ENCODE data around the gene VPS52. TPM values are rescaled to one million over a fixed set of nuclear protein-coding genes. Genes with fewer than 3 reads are reported as not detected.

The VPS52 gene
- total RNA-seq, 1 experiment from 2014 or later: 58.2 TPM

DNA sequence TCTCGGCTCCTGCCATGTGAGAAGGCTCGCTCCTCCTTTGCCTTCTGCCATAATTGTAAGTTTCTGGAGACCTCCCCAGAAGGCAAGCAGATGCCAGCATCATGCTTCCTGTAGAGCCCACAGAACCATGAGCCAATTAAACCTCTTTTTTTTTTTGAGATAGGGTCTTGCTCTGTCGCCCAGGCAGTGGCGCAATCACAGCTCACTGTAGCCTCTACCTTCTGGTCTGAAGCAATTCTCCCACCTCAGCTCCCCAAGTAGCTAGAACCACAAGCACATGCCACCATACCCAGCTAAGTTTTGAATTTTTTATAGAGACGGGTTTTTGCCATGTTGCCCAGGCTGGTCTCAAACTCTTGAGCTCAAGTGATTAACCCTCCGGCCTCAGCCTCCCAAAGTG, 34.8 kb downstream of the VPS52 start:
- TF ChIP-seq ELF1 (IDR thresholded peaks at IDR 0.05; ENCODE audit: borderline replicate concordance, low read depth): no peak
- TF ChIP-seq, protein P1, sequence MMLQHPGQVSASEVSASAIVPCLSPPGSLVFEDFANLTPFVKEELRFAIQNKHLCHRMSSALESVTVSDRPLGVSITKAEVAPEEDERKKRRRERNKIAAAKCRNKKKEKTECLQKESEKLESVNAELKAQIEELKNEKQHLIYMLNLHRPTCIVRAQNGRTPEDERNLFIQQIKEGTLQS (IDR thresholded peaks at IDR 0.05): no peak
- TF ChIP-seq EGR1 (IDR thresholded peaks at IDR 0.05; ENCODE audit: low read depth): no peak
- TF ChIP-seq EZH2phosphoT487 (IDR thresholded peaks at IDR 0.05; ENCODE audit: borderline replicate concordance): no peak
- no peak for TF ChIP-seq CBX3 (IDR thresholded peaks at IDR 0.05; ENCODE audit: low read depth)
- TF ChIP-seq, protein P2, sequence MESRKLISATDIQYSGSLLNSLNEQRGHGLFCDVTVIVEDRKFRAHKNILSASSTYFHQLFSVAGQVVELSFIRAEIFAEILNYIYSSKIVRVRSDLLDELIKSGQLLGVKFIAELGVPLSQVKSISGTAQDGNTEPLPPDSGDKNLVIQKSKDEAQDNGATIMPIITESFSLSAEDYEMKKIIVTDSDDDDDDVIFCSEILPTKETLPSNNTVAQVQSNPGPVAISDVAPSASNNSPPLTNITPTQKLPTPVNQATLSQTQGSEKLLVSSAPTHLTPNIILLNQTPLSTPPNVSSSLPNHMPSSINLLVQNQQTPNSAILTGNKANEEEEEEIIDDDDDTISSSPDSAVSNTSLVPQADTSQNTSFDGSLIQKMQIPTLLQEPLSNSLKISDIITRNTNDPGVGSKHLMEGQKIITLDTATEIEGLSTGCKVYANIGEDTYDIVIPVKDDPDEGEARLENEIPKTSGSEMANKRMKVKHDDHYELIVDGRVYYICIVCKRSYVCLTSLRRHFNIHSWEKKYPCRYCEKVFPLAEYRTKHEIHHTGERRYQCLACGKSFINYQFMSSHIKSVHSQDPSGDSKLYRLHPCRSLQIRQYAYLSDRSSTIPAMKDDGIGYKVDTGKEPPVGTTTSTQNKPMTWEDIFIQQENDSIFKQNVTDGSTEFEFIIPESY (IDR thresholded peaks at IDR 0.05; ENCODE audit: extremely low read depth, insufficient replicate concordance, low read length): no peak
- no peak for TF ChIP-seq FOSL1 (IDR thresholded peaks at IDR 0.05; ENCODE audit: low read depth)
- TF ChIP-seq, protein P3, sequence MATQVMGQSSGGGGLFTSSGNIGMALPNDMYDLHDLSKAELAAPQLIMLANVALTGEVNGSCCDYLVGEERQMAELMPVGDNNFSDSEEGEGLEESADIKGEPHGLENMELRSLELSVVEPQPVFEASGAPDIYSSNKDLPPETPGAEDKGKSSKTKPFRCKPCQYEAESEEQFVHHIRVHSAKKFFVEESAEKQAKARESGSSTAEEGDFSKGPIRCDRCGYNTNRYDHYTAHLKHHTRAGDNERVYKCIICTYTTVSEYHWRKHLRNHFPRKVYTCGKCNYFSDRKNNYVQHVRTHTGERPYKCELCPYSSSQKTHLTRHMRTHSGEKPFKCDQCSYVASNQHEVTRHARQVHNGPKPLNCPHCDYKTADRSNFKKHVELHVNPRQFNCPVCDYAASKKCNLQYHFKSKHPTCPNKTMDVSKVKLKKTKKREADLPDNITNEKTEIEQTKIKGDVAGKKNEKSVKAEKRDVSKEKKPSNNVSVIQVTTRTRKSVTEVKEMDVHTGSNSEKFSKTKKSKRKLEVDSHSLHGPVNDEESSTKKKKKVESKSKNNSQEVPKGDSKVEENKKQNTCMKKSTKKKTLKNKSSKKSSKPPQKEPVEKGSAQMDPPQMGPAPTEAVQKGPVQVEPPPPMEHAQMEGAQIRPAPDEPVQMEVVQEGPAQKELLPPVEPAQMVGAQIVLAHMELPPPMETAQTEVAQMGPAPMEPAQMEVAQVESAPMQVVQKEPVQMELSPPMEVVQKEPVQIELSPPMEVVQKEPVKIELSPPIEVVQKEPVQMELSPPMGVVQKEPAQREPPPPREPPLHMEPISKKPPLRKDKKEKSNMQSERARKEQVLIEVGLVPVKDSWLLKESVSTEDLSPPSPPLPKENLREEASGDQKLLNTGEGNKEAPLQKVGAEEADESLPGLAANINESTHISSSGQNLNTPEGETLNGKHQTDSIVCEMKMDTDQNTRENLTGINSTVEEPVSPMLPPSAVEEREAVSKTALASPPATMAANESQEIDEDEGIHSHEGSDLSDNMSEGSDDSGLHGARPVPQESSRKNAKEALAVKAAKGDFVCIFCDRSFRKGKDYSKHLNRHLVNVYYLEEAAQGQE (IDR thresholded peaks at IDR 0.05; ENCODE audit: low read depth): no peak
- no peak for TF ChIP-seq EZH2 (IDR thresholded peaks at IDR 0.05)
- no peak for TF ChIP-seq JUND (IDR thresholded peaks at IDR 0.05)
- TF ChIP-seq MAX (IDR thresholded peaks at IDR 0.05): no peak
- no peak for TF ChIP-seq SIN3A (IDR thresholded peaks at IDR 0.05; ENCODE audit: low read depth)
- no peak for TF ChIP-seq ZFX (IDR thresholded peaks at IDR 0.05)
- TF ChIP-seq SP1 (IDR thresholded peaks at IDR 0.05; ENCODE audit: low read depth): no peak
- TF ChIP-seq, protein P4, sequence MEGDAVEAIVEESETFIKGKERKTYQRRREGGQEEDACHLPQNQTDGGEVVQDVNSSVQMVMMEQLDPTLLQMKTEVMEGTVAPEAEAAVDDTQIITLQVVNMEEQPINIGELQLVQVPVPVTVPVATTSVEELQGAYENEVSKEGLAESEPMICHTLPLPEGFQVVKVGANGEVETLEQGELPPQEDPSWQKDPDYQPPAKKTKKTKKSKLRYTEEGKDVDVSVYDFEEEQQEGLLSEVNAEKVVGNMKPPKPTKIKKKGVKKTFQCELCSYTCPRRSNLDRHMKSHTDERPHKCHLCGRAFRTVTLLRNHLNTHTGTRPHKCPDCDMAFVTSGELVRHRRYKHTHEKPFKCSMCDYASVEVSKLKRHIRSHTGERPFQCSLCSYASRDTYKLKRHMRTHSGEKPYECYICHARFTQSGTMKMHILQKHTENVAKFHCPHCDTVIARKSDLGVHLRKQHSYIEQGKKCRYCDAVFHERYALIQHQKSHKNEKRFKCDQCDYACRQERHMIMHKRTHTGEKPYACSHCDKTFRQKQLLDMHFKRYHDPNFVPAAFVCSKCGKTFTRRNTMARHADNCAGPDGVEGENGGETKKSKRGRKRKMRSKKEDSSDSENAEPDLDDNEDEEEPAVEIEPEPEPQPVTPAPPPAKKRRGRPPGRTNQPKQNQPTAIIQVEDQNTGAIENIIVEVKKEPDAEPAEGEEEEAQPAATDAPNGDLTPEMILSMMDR (IDR thresholded peaks at IDR 0.05 in 2 of 3, conservative IDR thresholded peaks at IDR 0.05 in 1 of 3; ENCODE audit: borderline replicate concordance in 1 of 3, insufficient read depth in 1 of 3, low read depth in 2 of 3, low read length in 2 of 3): no peak
- H3K4me2 ChIP-seq (ENCODE audit: low read length): no peak overlapping the region
- RAD21 ChIA-PET (ENCODE audit: low non-redundant PET in 1 of 2, low total read pairs in 2 of 2, uncharacterized antibody in 2 of 2, unreplicated experiment in 2 of 2): no interaction called here
- BruUV-seq (replicated peaks): no TSS peak
- H3K4me1 ChIP-seq (ENCODE audit: control insufficient read depth in 1 of 2, insufficient read depth in 2 of 2, low read length in 2 of 2): no peaks in the 10 kb centered on the region
- H3K9ac ChIP-seq (ENCODE audit: low read length): no peak overlapping the region
- no peaks in the 10 kb centered on the region for H3K79me2 ChIP-seq (ENCODE audit: insufficient read depth, low read length)
- POLR2A ChIA-PET: no interaction called here
- H3K9me2 ChIP-seq (ENCODE audit: insufficient read depth): no peaks in the 10 kb centered on the region
- DNase-seq (ENCODE audit: low read depth, low spot score) (no peak), ATAC-seq (no peak)
- no peak overlapping the region for H3K4me3 ChIP-seq (replicated peaks in 1 of 2; ENCODE audit: low read depth in 1 of 2, low read length in 2 of 2)
- H3K27ac ChIP-seq (ENCODE audit: low read depth, low read length): no peak overlapping the region
- no peaks in the 10 kb centered on the region; the same call in 1 of the 2 replicates for H3K27me3 ChIP-seq (ENCODE audit: insufficient read depth, low read length)
- H2AFZ ChIP-seq (ENCODE audit: low read depth, low read length, poor library complexity, severe bottlenecking): no peak overlapping the region
- intact Hi-C loops (cut with micrococcal nuclease): no loop called here
- no peaks in the 10 kb centered on the region for H4K20me1 ChIP-seq (ENCODE audit: insufficient read depth)
- CTCF ChIA-PET: no interaction called here
- H3K36me3 ChIP-seq (ENCODE audit: control insufficient read depth in 1 of 2, insufficient read depth in 2 of 2, low read length in 2 of 2): no peaks in the 10 kb centered on the region
- H3K9me3 ChIP-seq (ENCODE audit: control insufficient read depth in 1 of 2, insufficient read depth in 1 of 2, low read depth in 1 of 2, low read length in 2 of 2): no peaks in the 10 kb centered on the region

Data from HCT116 (cell line).